C4-2B (cell line): ENCODE results near the gene SPATA31E1.

Experiments
- CTCF ChIP-seq: fragments of 450-650 bp; conservative IDR thresholded peaks from 2 replicates; pipeline ENCODE4 v1.5.1; 2017; ENCODE audit warnings: mild to moderate bottlenecking
- ZFX ChIP-seq: fragments of 450-650 bp; IDR thresholded peaks from 2 replicates; pipeline ENCODE4 v1.6.1; 2017

DNA sequence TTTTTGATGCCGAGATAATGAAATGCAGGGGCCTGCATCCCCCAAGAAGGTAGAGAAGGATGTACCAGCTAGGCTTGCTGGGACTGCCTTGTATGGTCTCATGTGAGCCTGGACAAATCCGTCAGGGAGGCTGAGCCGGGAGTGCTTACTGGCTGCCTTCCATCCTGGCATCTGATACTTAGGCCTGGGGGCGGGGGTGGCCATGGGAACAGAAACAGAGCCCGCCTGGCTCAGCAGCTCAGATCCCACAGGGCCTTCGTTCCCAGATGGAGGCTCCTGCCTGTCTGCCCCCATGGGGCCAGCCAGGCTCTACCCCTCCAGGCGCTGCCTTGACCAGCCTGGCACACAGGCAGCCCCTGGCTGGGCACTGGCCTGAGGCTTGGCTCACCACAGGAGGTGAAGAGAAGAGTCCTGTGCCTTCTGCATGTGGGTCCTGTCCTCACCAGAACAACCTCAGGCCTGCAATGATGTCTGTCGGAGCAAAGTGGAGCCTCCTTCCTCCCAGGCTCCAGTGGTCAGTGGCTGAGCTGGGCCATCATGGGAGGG lies 10.5 kb upstream of the SPATA31E1 start:
- TF ChIP-seq CTCF (no peak), ZFX (no peak)
